SK-N-SH (cell line): Measurements from ENCODE around the gene C4orf54. TPM values are rescaled to one million over a fixed set of nuclear protein-coding genes. Genes with fewer than 3 reads are reported as not detected.

Experiments used
- CTCF ChIA-PET: fragments of 300-600, 350-600 bp; formaldehyde crosslinking; extraction: SDS; loops from one replicate; lab custom pipeline; 2021; lab: Yijun Ruan, JAX
- POLR2A ChIA-PET: fragments of 350-600 bp; sonication (Branson Sonifier 250); formaldehyde crosslinking; extraction: SDS; loops from one replicate; lab custom pipeline; 2020; ENCODE audit warnings: antibody characterized with exemption, inconsistent platforms; lab: Yijun Ruan, JAX
- DNase-seq: peaks from one replicate; pipeline ENCODE4 v3.0.0; 2012
- H2AFZ ChIP-seq: fragments of 200-600 bp; sonication (generic); 2 replicates; pipeline ENCODE4 v1.8.1; 2016; ENCODE audit warnings: antibody characterized with exemption, mild to moderate bottlenecking, low read depth
- H3F3A ChIP-seq: fragments of 200-600 bp; sonication (generic); replicated peaks from 2 replicates; pipeline ENCODE3; 2016; ENCODE audit warnings: antibody characterized with exemption, mild to moderate bottlenecking; ENCODE audit not compliant: insufficient read depth
- H3K27ac ChIP-seq, 2 experiments: fragments of 200-500 bp in 1 of 2; fragments of 200-600 bp in 1 of 2; sonication (Bioruptor generic) in 1 of 2; sonication (generic), shearing (Covaris generic) in 1 of 2; 2 replicates each; pipeline versions ENCODE4 v1.5.1 to v1.6.1; 2014 to 2016; ENCODE audit warnings: low read depth in 2 of 2, inconsistent platforms in 1 of 2, low read length in 1 of 2, mild to moderate bottlenecking in 1 of 2, mixed read lengths in 1 of 2
- H3K27me3 ChIP-seq: fragments of 200-600 bp; sonication (generic), shearing (Covaris generic); 2 replicates; pipeline ENCODE4 v1.6.1; 2016; ENCODE audit warnings: mixed run types; ENCODE audit not compliant: insufficient read depth
- H3K36me3 ChIP-seq, 2 experiments: fragments of 200-500 bp in 1 of 2; fragments of 200-600 bp in 1 of 2; sonication (Bioruptor generic) in 1 of 2; sonication (generic) in 1 of 2; replicated peaks in 1 of 2; 2 replicates each; pipeline versions ENCODE3 to v1.5.1; 2014 to 2016; ENCODE audit warnings: low read length in 1 of 2, mild to moderate bottlenecking in 1 of 2; ENCODE audit not compliant: insufficient read depth in 2 of 2, control insufficient read depth in 1 of 2
- H3K4me1 ChIP-seq, 2 experiments: fragments of 200-500 bp in 1 of 2; fragments of 200-600 bp in 1 of 2; sonication (Bioruptor generic) in 1 of 2; sonication (generic), shearing (Covaris generic) in 1 of 2; 2 replicates each; pipeline versions ENCODE4 v1.5.1 to v1.6.1; 2014 to 2016; ENCODE audit warnings: low read depth in 1 of 2, low read length in 1 of 2, mixed run types in 1 of 2; ENCODE audit not compliant: insufficient read depth in 2 of 2, control insufficient read depth in 1 of 2
- H3K4me2 ChIP-seq: fragments of 200-600 bp; sonication (generic), shearing (Covaris generic); 2 replicates; pipeline ENCODE4 v1.6.1; 2017; ENCODE audit warnings: mixed run types
- H3K4me3 ChIP-seq, 2 experiments: fragments of 200-500 bp in 1 of 2; fragments of 200-600 bp in 1 of 2; sonication (Bioruptor generic) in 1 of 2; sonication (generic), shearing (Covaris generic) in 1 of 2; 2 replicates each; pipeline versions ENCODE4 v1.5.1 to v1.8.1; 2014 to 2016; ENCODE audit warnings: low read depth in 2 of 2, inconsistent platforms in 1 of 2, low read length in 1 of 2, mild to moderate bottlenecking in 1 of 2, mixed read lengths in 1 of 2, moderate library complexity in 1 of 2
- H3K79me2 ChIP-seq: fragments of 200-600 bp; sonication (generic); 2 replicates; pipeline ENCODE4 v1.8.1; 2017; ENCODE audit warnings: mild to moderate bottlenecking; ENCODE audit not compliant: insufficient read depth
- H3K9ac ChIP-seq: fragments of 200-600 bp; sonication (generic); 2 replicates; pipeline ENCODE4 v1.6.1; 2017; ENCODE audit warnings: mixed run types
- H3K9me2 ChIP-seq: fragments of 200-600 bp; sonication (generic); 2 replicates; pipeline ENCODE4 v1.6.1; 2017; ENCODE audit warnings: mixed run types
- H3K9me3 ChIP-seq: fragments of 200-600 bp; sonication (generic); 2 replicates; pipeline ENCODE4 v1.6.1; 2017; ENCODE audit warnings: mixed run types, mild to moderate bottlenecking, moderate library complexity
- H4K20me1 ChIP-seq: fragments of 200-600 bp; sonication (generic); 2 replicates; pipeline ENCODE4 v1.6.1; 2017; ENCODE audit warnings: mild to moderate bottlenecking, mixed run types; ENCODE audit not compliant: insufficient read depth
- FOXJ3 ChIP-seq: sonication (generic); formaldehyde crosslinking; IDR thresholded peaks from 2 replicates; pipeline ENCODE4 v1.5.1; 2020; ENCODE audit warnings: mild to moderate bottlenecking, missing genetic modification reagents
- GATA2 ChIP-seq: sonication (generic); formaldehyde crosslinking; IDR thresholded peaks from 2 replicates; pipeline ENCODE4 v1.5.0; 2020; ENCODE audit warnings: mild to moderate bottlenecking, missing genetic modification reagents
- NFIC ChIP-seq: IDR thresholded peaks from 2 replicates; pipeline ENCODE4 v1.4.0; 2012; ENCODE audit warnings: borderline replicate concordance
- NRF1 ChIP-seq: IDR thresholded peaks from 2 replicates; pipeline ENCODE4 v1.6.1; 2012; ENCODE audit warnings: low read depth, mild to moderate bottlenecking, low read length
- POLR2AphosphoS5 ChIP-seq: IDR thresholded peaks from 2 replicates; pipeline ENCODE4 v1.6.1; 2012; ENCODE audit warnings: low read depth, low read length
- RCOR1 ChIP-seq: fragments of 150-350 bp; IDR thresholded peaks from 2 replicates; pipeline ENCODE4 v1.6.1; 2017; ENCODE audit warnings: antibody characterized with exemption, low read length
- TAF1 ChIP-seq: IDR thresholded peaks from 2 replicates; pipeline ENCODE4 v1.6.1; 2012; ENCODE audit warnings: low read depth, mild to moderate bottlenecking, low read length, moderate library complexity, borderline replicate concordance
- TCF12 ChIP-seq: IDR thresholded peaks from 2 replicates; pipeline ENCODE4 v1.4.0; 2012
- TEAD4 ChIP-seq: IDR thresholded peaks from 2 replicates; pipeline ENCODE4 v1.4.0; 2012; ENCODE audit warnings: mild to moderate bottlenecking, borderline replicate concordance; ENCODE audit not compliant: insufficient read depth
- polyA plus RNA-seq, 3 experiments: library from polyadenylated mRNA; depleted of rRNA; stranded (reverse); fragments of >200 nt; gene quantifications; 2 replicates each; pipeline ENCODE4 v1.2.3, GENCODE V29; 2012
- TF ChIP-seq, protein P1 (sequence below): IDR thresholded peaks from 2 replicates; pipeline ENCODE4 v1.4.0; 2012; ENCODE audit warnings: low read depth
- TF ChIP-seq, protein P2 (sequence below): fragments of 150-350 bp; IDR thresholded peaks from 2 replicates; pipeline ENCODE4 v1.6.1; 2016; ENCODE audit warnings: mild to moderate bottlenecking, low read depth, low read length
- TF ChIP-seq, protein P3 (sequence below): fragments of 200-600 bp; sonication (generic); IDR thresholded peaks from 2 replicates; pipeline ENCODE4 v1.6.1; 2017; ENCODE audit warnings: antibody characterized with exemption, mild to moderate bottlenecking, moderate library complexity
- TF ChIP-seq, protein P4 (sequence below): IDR thresholded peaks from 2 replicates; pipeline ENCODE4 v1.4.0; 2012; ENCODE audit warnings: low read depth, borderline replicate concordance

The C4orf54 gene
- polyA plus RNA-seq, 1 of the 3 experiments (the other 2 are of a cell fraction), result not detected

DNA sequence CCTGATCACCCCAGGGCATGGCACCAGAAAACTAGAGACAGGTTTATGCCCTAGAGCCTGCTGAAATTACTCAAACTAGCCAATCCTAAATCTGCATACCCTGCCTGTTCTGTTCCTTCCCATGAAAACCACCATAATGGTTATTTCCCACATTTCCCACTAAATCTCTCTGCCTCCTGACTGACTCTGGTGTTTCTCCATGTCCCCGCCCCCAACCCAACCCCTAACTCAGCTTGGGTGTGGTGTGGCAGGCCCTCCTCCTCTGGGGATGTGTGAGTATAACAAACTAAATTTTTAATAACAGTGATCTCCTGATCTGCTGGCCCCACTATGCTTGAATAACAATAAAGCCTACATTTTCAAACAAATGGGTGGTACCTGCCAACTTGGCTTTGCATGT, 35.5 kb upstream of the C4orf54 start (continued):
- TF ChIP-seq NRF1, result no peak
- no peak for TF ChIP-seq TAF1

DNA sequence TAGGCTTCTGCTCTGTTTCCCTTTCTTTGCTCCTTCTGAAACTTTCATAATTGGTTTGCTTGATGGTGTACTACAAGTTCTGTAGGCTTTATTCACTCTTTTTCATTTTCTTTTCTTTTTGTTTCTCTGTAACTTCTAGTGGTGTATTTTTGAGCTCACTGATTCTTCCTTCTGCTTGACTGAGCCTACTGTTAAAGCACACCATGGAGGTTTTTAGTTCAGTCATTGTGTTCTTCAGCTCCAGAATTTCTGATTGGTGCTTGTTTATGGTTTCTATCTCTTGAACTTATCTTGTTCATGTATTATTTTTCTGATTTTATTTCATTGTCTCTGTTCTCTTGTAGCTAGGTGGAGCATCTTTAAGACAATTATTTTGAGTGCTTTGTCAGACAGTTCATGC, 33.4 kb upstream of the C4orf54 start:
- no peak overlapping the region for H2AFZ ChIP-seq
- no peaks in the 10 kb centered on the region for H3K36me3 ChIP-seq
- no peaks in the 10 kb centered on the region for H3K9me3 ChIP-seq
- H3K27me3 ChIP-seq, result no peaks in the 10 kb centered on the region
- no peak overlapping the region for H3K27ac ChIP-seq
- no peak for DNase-seq
- POLR2A ChIA-PET, result no interaction called here
- H4K20me1 ChIP-seq, result no peaks in the 10 kb centered on the region
- no peak overlapping the region for H3K9ac ChIP-seq
- no peaks in the 10 kb centered on the region for H3K79me2 ChIP-seq
- no peak overlapping the region for H3K4me3 ChIP-seq
- no peaks in the 10 kb centered on the region for H3K9me2 ChIP-seq
- H3F3A ChIP-seq, result no peaks in the 10 kb centered on the region
- CTCF ChIA-PET, result no interaction called here
- H3K4me1 ChIP-seq, result no peaks in the 10 kb centered on the region
- no peak for TF ChIP-seq TEAD4
- TF ChIP-seq, protein P1, sequence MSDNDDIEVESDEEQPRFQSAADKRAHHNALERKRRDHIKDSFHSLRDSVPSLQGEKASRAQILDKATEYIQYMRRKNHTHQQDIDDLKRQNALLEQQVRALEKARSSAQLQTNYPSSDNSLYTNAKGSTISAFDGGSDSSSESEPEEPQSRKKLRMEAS, result no peak
- TF ChIP-seq FOXJ3, result no peak
- TF ChIP-seq, protein P2, sequence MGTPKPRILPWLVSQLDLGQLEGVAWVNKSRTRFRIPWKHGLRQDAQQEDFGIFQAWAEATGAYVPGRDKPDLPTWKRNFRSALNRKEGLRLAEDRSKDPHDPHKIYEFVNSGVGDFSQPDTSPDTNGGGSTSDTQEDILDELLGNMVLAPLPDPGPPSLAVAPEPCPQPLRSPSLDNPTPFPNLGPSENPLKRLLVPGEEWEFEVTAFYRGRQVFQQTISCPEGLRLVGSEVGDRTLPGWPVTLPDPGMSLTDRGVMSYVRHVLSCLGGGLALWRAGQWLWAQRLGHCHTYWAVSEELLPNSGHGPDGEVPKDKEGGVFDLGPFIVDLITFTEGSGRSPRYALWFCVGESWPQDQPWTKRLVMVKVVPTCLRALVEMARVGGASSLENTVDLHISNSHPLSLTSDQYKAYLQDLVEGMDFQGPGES, result no peak
- no peak for TF ChIP-seq POLR2AphosphoS5
- TF ChIP-seq NFIC, result no peak
- H3K4me2 ChIP-seq, result no peak overlapping the region

DNA sequence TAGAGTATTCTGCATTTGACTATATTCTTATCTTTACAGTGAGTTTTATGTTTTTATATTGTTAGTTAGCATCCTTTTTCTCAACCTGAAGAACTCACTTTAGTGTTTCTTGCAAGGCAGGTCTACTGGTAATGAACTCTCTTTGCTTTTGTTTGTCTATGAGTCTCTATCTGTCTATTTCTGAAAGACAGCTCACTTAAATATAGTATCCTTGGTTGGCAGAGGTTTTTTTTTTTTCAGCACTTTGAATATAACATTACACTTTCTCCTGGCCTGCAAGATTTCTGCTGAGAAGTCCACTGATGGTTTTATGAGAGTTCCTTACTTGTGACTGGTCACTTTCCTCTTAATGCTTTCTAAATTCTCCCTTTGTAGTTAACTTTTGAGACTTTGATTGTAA, 32.8 kb upstream of the C4orf54 start:
- DNase-seq, result no peak
- Histone ChIP-seq H3K36me3 (no peaks in the 10 kb centered on the region), H3K27me3 (no peaks in the 10 kb centered on the region), H3K4me1 (no peaks in the 10 kb centered on the region), H3K4me3 (no peak overlapping the region), H3F3A (no peaks in the 10 kb centered on the region), H3K4me2 (no peak overlapping the region), H3K79me2 (no peaks in the 10 kb centered on the region), H3K9me2 (no peaks in the 10 kb centered on the region), H3K9ac (no peak overlapping the region), H3K27ac (no peak overlapping the region), H3K9me3 (no peaks in the 10 kb centered on the region), H4K20me1 (no peaks in the 10 kb centered on the region), H2AFZ (no peak overlapping the region)
- ChIA-PET POLR2A (no interaction called here), CTCF (no interaction called here)
- TF ChIP-seq NFIC, result no peak
- TF ChIP-seq, protein P3, sequence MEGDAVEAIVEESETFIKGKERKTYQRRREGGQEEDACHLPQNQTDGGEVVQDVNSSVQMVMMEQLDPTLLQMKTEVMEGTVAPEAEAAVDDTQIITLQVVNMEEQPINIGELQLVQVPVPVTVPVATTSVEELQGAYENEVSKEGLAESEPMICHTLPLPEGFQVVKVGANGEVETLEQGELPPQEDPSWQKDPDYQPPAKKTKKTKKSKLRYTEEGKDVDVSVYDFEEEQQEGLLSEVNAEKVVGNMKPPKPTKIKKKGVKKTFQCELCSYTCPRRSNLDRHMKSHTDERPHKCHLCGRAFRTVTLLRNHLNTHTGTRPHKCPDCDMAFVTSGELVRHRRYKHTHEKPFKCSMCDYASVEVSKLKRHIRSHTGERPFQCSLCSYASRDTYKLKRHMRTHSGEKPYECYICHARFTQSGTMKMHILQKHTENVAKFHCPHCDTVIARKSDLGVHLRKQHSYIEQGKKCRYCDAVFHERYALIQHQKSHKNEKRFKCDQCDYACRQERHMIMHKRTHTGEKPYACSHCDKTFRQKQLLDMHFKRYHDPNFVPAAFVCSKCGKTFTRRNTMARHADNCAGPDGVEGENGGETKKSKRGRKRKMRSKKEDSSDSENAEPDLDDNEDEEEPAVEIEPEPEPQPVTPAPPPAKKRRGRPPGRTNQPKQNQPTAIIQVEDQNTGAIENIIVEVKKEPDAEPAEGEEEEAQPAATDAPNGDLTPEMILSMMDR, result no peak
- TF ChIP-seq, protein P4, sequence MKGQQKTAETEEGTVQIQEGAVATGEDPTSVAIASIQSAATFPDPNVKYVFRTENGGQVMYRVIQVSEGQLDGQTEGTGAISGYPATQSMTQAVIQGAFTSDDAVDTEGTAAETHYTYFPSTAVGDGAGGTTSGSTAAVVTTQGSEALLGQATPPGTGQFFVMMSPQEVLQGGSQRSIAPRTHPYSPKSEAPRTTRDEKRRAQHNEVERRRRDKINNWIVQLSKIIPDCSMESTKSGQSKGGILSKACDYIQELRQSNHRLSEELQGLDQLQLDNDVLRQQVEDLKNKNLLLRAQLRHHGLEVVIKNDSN, result no peak
- no peak for TF ChIP-seq TAF1
- TF ChIP-seq TCF12, result no peak
- no peak for TF ChIP-seq RCOR1
- no peak for TF ChIP-seq GATA2 (CRISPR knock-in tag)
- TF ChIP-seq, protein P1, result no peak
